SK-N-SH (cell line): ENCODE data around the gene MYLK.

Experiments
- RFX5 ChIP-seq: IDR thresholded peaks from 2 replicates; pipeline ENCODE4 v1.6.1; 2012; ENCODE audit warnings: mild to moderate bottlenecking, improper control_type of control experiment, low read length
- YY1 ChIP-seq: IDR thresholded peaks from 2 replicates; pipeline ENCODE4 v1.4.0; 2012; ENCODE audit warnings: low read depth, mild to moderate bottlenecking

DNA sequence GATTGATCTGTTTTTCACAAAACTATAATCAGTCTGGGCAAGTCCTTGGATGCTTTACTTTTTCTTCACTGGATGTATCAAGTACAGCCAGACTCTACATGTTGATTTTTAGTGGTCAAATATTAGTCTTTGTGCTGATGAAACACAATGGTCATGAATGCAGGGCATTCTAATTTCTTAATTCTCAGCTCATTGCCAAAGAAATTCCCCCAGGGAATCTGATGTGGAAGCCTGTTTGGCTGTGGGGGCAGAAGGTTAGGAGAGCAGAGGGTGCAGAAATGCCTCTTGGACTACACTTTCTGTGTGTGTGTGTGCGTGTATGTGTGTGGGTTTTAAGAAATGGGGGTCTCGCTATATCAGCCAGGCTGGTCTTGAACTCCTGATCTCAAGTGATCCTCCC, 250.6 kb downstream of the MYLK start:
- TF ChIP-seq RFX5 (no peak), YY1 (no peak)
